HL-60 (cell line): ENCODE measurements around the gene MYOZ3.
A peak's percentile ranks its signal among the peaks of the same experiment; 100 is the strongest.

ENCODE experiments used
- DNase-seq, 2 experiments: peaks; one replicate each; pipeline ENCODE4 v3.0.0-alpha.2; 2010 to 2020; ENCODE audit warnings: low read depth in 1 of 2, low spot score in 1 of 2
- H3K27ac ChIP-seq: fragments of 250-450 bp; sonication (Bioruptor Pico); replicated peaks from 2 replicates; pipeline ENCODE4 v1.5.1; 2020; ENCODE audit warnings: mild to moderate bottlenecking, moderate library complexity
- H3K27me3 ChIP-seq: fragments of 250-450 bp; sonication (Bioruptor Pico); 2 replicates; pipeline ENCODE4 v1.5.1; 2021; ENCODE audit warnings: mild to moderate bottlenecking, moderate library complexity; ENCODE audit not compliant: insufficient read depth, poor library complexity, severe bottlenecking
- H3K4me3 ChIP-seq: replicated peaks from 2 replicates; pipeline ENCODE4 v1.5.1; 2011; ENCODE audit warnings: mild to moderate bottlenecking, control low read depth, low read length; ENCODE audit not compliant: insufficient read depth
- GABPA ChIP-seq: IDR thresholded peaks from 2 replicates; pipeline ENCODE4 v1.6.1; 2012; ENCODE audit warnings: low read depth
- POLR2AphosphoS5 ChIP-seq: IDR thresholded peaks from 2 replicates; pipeline ENCODE4 v1.6.1; 2012; ENCODE audit warnings: low read depth
- SPI1 ChIP-seq: IDR thresholded peaks from 2 replicates; pipeline ENCODE4 v1.6.1; 2012; ENCODE audit warnings: low read depth, mild to moderate bottlenecking, borderline replicate concordance
- TF ChIP-seq, protein P1 (sequence below): IDR thresholded peaks from 2 replicates; pipeline ENCODE4 v1.6.1; 2012; ENCODE audit warnings: low read depth; ENCODE audit not compliant: insufficient replicate concordance
- TF ChIP-seq, protein P2 (sequence below): IDR thresholded peaks from one replicate; pipeline ENCODE4 v1.5.1; 2011; ENCODE audit warnings: low read length, control low read depth, inconsistent platforms; ENCODE audit not compliant: insufficient read depth

Gene MYOZ3

GRCh38 chr5:150625164-150625535 lies 35.9 kb upstream of the MYOZ3 start:
- no peak overlapping the region for H3K27ac ChIP-seq
- TF ChIP-seq, protein P1, sequence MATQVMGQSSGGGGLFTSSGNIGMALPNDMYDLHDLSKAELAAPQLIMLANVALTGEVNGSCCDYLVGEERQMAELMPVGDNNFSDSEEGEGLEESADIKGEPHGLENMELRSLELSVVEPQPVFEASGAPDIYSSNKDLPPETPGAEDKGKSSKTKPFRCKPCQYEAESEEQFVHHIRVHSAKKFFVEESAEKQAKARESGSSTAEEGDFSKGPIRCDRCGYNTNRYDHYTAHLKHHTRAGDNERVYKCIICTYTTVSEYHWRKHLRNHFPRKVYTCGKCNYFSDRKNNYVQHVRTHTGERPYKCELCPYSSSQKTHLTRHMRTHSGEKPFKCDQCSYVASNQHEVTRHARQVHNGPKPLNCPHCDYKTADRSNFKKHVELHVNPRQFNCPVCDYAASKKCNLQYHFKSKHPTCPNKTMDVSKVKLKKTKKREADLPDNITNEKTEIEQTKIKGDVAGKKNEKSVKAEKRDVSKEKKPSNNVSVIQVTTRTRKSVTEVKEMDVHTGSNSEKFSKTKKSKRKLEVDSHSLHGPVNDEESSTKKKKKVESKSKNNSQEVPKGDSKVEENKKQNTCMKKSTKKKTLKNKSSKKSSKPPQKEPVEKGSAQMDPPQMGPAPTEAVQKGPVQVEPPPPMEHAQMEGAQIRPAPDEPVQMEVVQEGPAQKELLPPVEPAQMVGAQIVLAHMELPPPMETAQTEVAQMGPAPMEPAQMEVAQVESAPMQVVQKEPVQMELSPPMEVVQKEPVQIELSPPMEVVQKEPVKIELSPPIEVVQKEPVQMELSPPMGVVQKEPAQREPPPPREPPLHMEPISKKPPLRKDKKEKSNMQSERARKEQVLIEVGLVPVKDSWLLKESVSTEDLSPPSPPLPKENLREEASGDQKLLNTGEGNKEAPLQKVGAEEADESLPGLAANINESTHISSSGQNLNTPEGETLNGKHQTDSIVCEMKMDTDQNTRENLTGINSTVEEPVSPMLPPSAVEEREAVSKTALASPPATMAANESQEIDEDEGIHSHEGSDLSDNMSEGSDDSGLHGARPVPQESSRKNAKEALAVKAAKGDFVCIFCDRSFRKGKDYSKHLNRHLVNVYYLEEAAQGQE, result no peak
- peak overlapping the region; percentile 32; the same call in 1 of the 2 replicates for H3K4me3 ChIP-seq
- H3K27me3 ChIP-seq, result peaks cover 15% of the 10 kb centered on the region
- no peak for DNase-seq

DNA sequence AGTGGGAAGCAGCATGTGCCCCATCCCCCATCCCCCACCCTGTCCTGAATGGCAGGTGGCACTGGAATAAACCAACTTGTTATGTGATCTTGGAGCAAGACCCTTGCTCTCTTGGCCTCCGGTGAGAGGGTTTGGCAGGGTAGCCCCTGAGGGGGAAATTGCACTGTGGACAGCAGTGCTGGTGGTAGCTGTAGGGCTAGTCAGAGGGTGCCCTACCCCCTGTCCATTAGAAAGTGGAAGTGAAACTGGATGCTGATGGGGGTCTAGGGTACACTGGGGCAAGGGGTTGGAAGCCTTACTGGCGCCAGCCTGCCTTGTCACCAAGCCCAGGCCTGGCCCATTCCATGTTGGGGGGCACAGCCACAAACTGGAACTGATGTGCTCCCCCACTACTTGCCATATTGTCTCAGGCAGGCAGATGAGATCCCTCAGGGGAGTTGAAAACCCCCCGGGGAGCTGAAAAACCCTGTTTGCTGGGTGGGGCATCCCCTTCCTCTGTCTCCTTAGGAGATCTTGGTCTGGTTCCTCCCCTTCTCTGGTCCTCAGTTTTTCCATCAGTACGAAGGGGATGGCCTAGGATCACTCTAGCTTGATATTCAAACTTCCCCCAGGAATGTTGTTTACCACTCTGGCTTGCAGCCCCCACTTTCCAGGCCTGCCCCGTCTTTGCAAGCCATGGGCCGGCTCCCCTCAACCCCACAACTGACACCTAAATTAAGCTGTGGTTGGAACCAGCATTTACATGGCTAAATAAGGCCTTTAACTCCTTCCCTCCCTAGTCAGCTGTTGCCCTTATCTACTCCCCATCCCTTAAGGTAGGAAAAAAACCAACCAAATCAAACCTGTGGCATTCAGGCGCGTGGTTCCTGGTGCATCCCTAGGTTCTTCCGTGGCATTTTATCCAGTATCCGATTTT lies 35.0 kb upstream of the MYOZ3 start:
- no peak overlapping the region for H3K4me3 ChIP-seq

DNA sequence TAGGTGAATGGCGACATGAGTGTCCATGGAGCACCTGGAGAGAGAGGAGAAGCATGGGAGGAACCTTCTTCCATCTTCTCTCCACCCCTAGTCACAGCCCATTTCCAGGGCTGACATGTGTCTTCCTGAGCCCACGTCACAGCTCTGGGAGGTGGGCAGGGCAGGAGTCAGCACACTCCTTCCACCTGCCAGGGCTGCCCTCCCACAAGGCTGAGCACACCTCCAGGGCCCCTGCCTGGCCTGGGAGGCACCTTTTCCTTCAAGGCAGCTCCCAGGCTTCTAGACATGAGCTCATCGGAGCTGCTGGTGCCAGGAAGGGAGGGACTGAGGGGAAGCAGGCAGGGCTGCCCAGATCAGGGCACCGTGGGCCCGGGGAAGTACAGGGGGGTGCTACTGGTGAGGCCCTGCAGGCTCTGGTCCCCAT lies 34.2 kb upstream of the MYOZ3 start:
- peaks cover 15% of the 10 kb centered on the region for H3K27me3 ChIP-seq

More for the DNA sequence above, 35.0 kb upstream of the MYOZ3 start:
- H3K27ac ChIP-seq, result no peak overlapping the region
- peaks cover 15% of the 10 kb centered on the region for H3K27me3 ChIP-seq
- DNase-seq, result no peak
- TF ChIP-seq, protein P1, result no peak
- TF ChIP-seq SPI1, result no peak
- TF ChIP-seq GABPA, result no peak
- TF ChIP-seq POLR2AphosphoS5, result no peak
- TF ChIP-seq, protein P2, sequence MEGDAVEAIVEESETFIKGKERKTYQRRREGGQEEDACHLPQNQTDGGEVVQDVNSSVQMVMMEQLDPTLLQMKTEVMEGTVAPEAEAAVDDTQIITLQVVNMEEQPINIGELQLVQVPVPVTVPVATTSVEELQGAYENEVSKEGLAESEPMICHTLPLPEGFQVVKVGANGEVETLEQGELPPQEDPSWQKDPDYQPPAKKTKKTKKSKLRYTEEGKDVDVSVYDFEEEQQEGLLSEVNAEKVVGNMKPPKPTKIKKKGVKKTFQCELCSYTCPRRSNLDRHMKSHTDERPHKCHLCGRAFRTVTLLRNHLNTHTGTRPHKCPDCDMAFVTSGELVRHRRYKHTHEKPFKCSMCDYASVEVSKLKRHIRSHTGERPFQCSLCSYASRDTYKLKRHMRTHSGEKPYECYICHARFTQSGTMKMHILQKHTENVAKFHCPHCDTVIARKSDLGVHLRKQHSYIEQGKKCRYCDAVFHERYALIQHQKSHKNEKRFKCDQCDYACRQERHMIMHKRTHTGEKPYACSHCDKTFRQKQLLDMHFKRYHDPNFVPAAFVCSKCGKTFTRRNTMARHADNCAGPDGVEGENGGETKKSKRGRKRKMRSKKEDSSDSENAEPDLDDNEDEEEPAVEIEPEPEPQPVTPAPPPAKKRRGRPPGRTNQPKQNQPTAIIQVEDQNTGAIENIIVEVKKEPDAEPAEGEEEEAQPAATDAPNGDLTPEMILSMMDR, result no peak

More for the DNA sequence above, 34.2 kb upstream of the MYOZ3 start:
- DNase-seq, result no peak
- no peak overlapping the region for H3K27ac ChIP-seq
- no peak overlapping the region for H3K4me3 ChIP-seq
- TF ChIP-seq SPI1 (no peak), POLR2AphosphoS5 (no peak), GABPA (no peak)
- TF ChIP-seq, protein P2, result no peak
- TF ChIP-seq, protein P1, result no peak
